NCI-H1930 (cell line): Measurements from ENCODE around the gene XPOT.
A peak's percentile ranks its signal among the peaks of the same experiment; 100 is the strongest.

Source experiments
- DNase-seq, 2 experiments: peaks; one replicate each; lab custom pipeline; 2025; lab: John Stamatoyannopoulos, UW

The XPOT gene

DNA sequence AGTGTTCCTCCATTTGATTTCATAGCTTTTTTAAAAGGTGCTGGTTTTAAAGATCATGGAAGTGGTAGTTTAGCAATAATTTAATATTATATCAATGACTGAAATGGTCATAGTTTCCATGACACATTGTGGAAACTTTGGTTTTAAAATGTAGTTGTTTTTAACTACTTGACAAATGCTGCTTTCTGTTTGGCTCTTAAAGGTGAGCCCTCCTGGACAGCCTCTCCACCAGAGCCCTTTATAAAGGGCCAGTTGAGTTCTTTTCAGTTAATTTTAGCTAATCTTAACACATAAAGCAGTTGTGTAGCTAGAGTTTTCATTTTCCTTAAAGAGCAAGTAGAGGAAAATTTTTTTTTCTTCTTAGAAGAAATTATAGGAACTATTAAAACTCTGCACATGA, 14.0 kb downstream of the XPOT start:
- no peak for DNase-seq

DNA sequence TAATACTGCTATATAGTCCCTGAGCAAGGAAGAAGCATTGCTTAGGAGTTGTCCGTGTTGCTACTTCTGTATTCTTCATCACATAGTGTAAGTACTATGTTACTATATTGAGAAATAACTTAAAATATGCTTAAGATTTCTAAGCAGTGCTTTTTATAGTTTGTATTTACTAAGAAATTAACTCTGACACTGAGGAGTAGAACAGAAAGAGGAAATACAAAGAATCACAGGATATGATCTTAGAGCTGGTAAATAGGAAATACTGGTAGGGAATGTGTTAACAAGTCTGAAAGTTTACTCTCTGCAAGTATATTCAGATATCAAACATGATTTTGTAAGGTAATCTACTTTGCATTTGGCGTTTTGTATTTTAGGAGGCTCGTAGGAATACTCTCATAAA, 15.5 kb downstream of the XPOT start:
- no peak for DNase-seq

DNA sequence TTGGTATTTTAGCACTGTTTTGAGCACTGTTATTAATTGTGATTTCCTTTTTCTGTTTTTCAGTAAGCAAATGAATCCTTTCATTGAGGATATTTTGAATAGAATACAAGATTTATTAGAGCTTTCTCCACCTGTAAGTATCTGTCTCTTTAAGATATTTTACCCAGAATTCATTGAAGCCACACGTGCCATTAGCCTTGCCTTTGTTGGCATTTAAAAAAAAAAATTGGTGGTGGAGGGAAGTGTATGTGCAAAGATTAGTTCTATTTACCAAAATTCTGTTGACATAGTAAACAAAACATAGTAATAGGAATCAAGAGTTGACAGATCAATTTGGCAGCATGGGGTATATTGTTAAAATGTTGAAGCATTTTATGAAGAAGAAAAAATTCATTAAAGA, 23.8 kb downstream of the XPOT start:
- no peak for DNase-seq

DNA sequence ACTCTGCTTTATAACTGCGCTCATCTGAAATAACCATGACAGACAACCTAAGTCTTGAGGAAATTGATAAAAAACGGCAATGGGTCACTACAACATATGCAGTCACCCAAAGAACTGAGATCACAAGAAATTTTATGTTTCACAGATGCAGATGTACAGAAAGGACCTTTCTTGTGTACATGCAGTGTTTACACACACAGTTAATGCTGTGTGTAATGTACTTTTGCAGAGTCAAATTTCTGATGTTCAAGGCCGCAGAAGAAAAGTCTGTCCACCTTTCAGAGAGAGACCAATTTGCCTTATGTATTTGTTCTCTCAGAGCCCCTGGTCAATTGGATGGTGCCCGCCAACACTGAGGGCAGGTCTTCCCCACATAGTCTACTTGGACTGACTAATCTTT, 24.8 kb downstream of the XPOT start:
- DNase-seq: no peak

DNA sequence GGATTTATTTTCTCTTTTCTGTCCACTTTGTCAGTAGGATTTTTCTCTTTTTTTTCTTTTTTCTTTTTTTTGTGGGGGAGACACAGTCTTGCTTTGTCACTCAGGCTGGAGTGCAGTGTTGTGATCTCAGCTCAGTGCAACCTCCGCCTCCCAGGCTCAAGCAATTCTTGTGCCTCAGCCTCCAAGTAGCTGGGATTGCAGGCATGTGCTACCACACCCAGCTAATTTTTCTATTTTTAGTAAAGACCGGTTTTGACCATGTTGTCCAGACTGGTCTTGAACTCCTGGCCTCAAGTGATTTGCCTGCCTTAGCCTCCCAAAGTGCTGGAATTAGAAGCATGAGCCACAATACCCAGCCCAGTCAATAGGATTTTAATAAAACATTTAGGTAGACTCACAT, 26.7 kb downstream of the XPOT start:
- DNase-seq: no peak

DNA sequence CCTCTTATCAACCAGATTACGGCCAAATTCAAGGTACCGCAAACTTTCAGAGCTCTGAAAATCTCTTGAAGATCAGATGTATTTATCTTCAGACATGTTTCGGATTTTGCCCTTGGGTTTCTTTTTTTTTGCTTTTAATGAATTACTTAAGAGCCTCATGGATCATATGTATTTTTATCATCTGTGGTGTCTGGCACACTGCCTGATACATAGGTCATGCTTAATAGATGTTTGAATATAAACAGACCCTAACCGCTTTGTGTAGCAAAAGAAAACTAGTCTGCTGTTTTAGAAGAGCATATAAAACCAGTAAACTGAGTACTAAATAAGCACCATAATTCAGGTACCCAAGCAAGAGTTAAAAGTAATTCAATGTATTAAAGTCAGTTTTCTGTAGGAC, 27.6 kb downstream of the XPOT start:
- DNase-seq: no peak

DNA sequence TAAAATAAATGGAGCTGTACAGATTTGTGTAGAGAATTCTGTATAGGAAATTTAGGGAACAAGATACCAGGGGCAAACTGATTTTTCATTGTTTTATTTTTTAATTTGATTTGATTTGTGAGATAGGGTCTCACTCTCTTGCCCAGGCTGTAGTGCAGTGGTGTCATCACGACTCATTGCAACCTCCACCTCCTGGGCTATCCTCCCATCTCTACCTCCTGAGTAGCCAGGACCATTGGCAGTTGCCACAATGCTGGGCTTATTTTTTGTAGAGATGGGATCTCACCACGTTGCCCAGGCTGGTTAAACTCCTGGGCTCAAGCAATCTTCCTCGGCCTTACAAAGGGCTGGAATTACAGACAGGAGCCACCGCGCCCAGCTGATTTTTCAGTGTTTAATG, 29.7 kb downstream of the XPOT start:
- DNase-seq: no peak

DNA sequence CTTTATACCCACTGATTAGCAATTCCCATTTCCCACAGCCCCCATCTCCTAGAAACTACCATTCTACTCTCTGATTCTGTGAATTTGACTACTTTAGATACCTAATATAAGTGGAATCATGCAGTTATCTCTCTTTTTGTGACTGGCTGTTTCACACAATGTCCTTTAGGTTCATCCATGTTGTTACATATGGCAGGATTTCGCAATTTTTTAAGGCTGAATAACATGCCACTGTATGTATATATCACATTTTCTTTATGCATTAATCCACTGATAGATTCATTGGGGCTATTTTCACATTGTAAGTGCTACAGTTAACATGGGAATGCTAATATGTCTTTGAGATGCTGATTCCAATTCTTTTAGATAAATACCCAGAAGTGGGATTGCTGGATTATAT, 35.9 kb downstream of the XPOT start:
- no peak for DNase-seq

DNA sequence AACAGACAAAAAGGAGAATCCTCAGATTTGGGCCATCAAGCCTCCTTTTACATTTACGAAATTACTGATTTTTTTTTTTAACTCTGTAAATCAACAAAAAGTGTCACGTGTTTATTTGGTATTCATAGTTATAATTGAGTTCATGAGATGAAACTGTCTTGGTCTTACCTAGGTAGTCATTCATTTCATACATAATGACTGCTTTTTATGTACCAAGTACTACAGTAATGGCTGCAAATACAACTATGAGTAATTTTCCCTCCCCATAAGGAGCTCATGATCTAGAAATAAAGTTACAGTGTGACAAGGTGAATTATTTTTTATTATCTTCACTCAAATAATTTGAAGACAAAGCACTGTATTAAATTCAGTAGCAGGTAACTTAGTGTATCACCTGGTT, 41.3 kb downstream of the XPOT start:
- DNase-seq: no peak

DNA sequence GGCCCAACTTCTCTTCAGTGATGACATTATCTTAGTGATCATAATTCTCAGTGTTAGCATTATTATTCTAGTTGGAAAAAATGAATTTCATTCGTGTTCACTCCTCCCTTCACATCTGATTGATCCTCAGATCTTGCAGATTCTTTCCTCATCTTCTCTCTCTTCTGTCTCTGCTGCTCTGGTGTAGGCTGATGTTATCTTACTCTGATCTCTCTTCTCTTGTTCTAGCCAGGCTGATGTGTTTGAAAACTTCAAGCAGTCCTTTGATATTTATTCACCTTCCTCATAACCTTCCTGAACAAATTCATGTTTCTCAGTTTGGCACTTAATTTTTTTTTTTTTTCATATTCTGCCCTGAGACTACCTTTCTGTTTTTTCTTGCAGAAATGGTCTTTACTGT, 42.1 kb downstream of the XPOT start:
- DNase-seq: no peak

DNA sequence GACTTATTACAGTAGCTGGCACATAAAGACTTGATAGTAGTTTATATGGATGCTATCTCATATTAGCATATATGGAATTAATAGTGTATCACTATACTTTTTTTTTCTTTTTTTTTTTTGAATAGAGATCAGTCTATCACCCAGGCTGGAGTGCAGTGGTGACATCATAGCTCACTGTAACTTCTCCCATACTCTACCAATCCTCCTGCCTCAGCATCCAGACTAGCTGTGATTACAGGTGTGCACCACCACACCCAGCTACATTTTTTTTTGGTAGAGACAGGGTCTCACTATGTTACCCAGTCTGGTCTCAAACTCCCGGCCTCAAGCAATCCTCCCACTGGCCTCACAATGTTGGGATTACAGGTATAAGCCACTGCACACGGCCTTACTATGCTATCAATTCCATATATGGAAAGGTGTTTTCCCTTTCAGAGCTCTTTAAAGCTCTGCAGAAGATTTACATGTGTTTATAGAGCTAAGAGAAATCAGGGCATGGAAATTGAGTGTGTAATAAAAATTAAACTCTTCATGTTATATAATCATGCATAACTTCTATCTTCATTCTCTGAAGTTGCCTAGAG, 46.0 kb downstream of the XPOT start:
- DNase-seq: no peak

DNA sequence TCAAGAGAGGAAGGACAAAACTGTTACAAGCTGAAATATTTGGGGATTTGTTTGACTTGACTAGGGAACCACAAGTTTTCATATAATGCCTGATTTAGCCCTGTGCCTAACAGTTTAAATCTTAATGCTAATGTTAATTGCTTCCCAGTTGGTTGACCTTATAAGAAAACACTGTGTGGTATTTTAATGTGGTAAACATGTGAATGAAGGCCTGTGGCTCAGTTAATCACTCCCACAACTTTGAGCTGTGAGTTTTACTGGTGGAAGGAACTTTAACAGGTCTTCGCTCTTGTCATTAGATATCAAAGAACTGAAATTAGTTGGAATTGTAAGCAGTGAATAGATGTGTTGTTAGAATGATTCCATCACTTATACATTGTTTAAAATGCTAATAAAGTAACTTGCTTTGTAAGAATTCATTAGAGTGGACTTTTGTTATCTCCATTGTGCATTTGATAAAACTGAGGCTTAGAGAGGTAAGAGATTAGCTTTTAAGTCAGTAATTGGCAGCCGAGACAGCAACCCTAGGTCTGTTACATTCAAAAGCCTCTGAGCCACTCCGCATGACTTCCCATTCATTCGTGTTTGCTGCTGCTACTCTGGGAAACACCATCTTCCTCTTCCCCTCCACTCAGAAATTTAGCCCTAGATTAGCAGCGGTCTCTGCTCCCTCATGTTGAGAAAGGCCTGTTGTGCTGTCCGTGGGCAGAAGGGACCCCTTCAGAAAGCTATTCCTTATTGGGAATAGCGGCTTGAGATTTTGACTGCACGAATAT, 46.7 kb downstream of the XPOT start:
- peak in 1 of 2 experiments; percentile 12 for DNase-seq

DNA sequence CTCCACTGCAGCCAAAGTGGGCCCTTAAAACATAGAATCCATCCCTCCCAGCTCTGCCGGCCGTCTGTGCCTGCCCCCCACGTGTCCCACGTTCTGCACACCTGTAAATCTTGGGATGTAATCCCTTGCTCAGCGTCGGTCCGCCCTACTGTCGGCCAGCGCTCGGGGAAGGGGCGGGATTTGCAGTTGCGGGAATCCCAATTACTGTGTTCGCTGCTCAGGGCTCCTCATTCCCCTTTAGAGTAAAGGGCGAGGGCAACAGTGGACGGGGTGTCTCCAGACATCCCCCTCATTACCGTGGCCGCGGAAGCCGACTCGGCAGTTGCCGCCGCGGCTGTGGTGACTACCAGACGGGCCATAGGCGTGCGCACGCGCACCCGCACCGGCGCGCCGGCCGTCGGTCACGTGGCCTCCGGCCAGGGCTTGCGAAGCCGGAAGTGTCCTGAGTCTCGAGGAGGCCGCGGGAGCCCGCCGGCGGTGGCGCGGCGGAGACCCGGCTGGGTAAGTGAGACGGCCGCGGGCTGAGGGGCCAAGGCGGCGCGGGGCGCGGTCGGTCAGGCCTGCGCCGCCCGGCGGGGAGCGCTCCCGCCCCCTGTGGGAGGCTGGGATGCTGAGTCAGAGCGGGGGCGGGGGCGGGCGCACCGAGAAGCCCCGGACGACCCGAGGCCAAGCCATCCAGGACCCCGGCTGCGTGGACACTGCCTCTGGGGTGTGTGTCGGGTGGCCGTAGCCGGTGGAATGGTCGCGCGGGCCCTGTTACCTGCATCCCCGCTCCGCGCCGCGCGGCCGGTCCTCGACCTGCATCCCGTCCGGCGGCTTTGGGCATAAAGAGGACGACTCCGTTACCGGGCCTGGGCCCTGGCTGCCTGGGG, 47.7 kb downstream of the XPOT start, which contains the start of gene TBK1:
Gene TBK1 (plus strand): TSS at position 434 of the 872 bp plus-strand sequence. CDS start 3,751 bp downstream, outside the sequence.
- DNase-seq: peak; percentile 65 to 81

DNA sequence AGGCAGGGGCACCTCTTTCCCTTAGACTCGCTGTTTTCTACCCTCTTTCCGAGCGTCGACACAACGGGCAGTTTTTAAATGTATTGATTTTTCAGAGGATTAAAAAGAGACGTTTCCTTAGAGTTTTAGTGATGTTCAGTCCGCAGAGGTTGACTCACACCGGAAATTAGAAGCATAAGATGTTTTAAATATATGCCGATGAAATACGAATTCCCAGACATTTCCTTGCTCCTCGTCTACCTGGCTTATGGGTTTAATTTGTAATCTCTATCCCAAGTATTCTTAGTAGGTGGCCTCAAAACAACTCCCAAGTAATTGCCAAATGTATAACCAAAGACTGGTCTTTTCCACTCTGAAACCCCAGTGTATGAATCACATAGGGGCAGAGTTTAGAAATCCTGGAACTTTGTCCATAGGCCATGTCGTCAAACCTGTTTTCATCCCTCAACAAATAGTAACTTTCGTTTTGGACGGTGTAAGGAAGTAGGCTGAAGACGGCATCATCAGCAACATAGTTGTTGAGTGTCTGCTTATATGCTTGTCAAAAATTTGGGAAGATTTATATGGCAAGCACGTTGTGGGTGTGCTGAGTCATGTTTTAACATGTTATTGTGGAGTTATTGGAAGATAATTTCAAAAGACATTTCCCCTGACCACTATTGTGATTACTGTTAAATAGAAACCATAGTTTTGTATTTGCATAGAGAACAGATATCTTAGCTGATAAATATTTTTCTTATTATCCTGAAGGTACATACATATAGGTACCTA, 48.6 kb downstream of the XPOT start:
- no peak for DNase-seq

DNA sequence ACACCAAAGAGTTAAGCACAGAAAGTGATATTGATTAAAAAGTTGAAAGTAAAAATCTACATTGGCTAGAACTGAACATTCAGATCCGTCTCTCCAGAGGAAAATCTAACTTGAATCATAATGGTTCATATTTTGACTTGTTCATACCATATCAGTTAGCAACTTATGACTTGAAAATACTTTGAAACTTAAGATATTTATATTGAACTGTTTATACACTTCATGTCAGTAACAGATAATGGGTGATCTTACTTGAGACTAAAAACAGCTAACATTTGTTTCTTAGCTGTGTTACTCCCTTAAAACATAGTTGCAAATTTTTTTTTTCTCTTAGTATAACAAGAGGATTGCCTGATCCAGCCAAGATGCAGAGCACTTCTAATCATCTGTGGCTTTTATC, 51.3 kb downstream of the XPOT start:
- no peak for DNase-seq

DNA sequence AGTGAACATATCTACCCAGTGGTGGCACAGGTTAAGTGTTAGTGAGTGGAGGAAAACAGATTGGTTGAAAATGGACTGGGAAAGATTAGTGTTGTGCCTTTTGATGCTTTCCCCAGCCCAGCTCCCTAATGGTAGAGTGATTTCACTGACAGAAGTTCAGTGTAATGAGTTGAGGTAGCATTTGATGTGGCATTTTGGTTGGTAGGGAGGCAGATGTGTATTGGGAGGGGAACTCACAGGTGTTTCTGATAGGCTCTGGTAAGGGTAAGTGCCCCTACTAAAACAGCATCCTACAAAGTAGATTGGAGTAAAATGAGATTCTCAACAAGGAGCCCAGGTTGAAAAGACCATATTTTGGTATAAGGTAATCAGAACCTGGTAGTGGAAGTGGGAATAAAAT, 51.9 kb downstream of the XPOT start:
- no peak for DNase-seq

DNA sequence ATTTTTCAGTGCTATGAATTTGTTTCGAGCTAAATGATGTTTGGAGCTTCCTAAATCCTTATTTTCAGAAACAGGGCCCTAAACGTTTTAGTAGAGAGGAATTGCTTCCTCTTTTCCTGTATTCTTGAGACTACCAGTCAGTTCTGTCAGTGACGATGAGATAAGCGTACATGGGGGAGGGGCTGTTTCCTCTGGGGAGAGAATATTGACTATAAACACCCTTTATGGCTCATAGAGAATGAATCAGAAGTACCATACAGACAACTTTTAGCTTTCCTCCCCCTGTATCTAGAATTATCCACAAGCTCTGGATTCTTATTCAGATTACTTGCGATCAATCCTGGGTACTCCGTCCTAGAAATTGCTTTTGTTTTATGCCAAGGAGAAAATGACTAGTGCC, 52.8 kb downstream of the XPOT start:
- DNase-seq: no peak

DNA sequence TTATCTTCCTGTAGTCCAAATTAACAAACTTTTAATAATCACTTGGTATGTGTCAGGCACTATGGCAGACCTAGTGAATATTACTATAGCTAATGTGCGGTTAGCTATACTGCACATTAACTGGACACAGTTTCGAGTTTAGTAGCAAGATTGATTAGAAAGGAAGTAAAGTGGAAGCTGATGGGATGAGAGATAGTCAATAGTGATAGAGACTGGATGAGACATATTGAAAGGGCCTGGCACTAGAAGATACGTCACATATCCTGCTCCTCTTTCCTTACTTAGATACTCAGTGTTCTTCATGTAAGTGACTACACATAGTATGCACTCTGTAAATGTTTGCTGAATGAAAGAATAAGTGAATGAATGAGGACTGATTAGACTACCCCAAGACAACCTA, 53.3 kb downstream of the XPOT start:
- no peak for DNase-seq

DNA sequence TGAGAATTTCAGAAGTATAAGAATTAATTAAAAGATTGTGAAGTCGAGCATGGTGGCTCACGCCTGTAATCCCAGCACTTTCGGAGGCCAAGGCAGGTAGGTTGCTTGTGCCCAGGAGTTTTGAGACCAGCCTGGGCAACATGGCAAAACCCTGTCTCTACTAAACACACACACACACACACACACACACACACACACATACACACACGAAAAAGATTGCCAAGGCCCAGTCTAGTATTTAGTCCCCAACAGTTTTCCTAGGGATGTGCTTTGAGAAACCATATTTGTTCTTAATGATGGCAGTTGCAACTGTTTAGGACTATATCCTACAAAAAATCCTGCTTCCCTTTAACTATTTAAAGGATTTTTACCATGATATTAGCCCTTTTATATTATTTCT, 53.7 kb downstream of the XPOT start:
- no peak for DNase-seq

DNA sequence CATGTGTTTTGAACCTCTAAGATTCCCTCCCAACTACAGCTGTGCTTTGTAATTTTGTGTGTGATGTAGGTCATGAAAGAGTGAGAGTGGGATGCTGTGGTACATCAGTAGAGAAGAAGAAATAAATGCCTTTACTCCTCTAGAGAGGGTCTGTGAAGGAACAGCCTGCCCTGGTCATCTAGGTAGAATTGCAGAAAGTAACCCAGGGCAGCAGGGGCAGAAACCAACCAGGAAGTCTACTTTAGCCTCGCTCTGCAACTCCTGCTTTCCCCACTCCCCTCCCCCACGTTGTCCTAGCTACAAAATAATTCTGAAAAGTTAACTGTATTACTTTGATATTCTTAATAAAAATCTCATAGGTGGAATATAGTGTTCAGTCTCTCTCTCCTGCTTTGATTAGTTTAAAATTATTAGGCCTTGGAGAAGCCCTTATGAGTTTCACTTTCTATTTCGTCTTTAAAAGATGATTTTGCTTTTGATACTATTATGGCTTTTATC, 55.3 kb downstream of the XPOT start:
- DNase-seq: no peak

DNA sequence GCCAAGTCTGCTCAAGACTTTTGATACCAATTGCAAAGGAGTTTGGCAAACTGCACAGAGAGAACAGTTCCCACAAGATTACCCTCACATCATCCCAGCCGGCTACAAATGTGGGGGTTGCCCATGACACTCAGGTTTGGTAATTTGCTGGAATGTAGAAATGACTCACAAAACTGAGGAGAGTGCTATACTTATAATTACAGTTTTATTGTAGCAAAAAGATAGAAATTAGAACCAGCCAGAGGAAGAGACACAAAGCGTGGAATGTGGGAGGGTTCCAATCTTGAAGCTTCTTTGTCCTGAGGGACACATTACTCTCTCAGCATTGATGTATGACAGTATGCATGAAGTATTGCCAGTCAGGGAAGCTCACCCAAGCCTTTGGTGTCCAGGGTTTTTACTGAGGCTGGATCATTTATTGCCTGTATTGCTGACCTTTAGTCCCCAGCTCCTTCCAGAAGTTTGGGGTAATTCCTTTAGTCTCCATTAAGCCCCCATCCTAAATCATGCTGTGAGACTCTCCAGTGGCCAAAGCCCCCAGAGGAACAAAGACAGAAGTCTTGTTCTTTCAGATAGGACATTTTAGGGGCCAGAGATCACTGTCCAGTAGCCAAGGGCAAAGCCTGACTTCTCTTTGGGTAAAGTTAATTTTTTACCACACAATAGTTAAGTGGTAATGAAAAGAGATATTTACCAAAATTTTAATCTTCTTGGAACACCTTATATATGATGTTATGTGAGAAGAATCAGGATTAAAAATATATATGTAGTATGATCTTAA, 57.6 kb downstream of the XPOT start:
- no peak for DNase-seq
